Endothelial cell of umbilical vein (primary cell): ENCODE data around the gene MRM1.

Source experiments
- JUN ChIP-seq: IDR thresholded peaks from 2 replicates; pipeline ENCODE4 v1.6.1; 2011; ENCODE audit warnings: borderline replicate concordance, low read depth; ENCODE audit not compliant: insufficient read length, insufficient read depth
- MYC ChIP-seq: IDR thresholded peaks from one replicate; pipeline ENCODE4 v1.6.1; 2011; ENCODE audit warnings: mild to moderate bottlenecking, low read depth, low read length
- POLR2A ChIP-seq: IDR thresholded peaks from 2 replicates; pipeline ENCODE4 v1.6.1; 2012; ENCODE audit warnings: low read depth, mild to moderate bottlenecking, control low read depth, low read length
- POLR2AphosphoS5 ChIP-seq: IDR thresholded peaks from 2 replicates; pipeline ENCODE4 v1.6.1; 2012; ENCODE audit warnings: low read depth, mild to moderate bottlenecking, control low read depth, low read length, moderate library complexity; ENCODE audit not compliant: insufficient read depth
- TF ChIP-seq, protein P1 (sequence below), 2 donors: IDR thresholded peaks; 1 replicate in 1 of 2; 2 replicates in 1 of 2; pipeline ENCODE4 v1.5.1; 2011; ENCODE audit warnings: low read length in 2 of 2, mild to moderate bottlenecking in 2 of 2, moderate library complexity in 2 of 2, control low read depth in 1 of 2, inconsistent platforms in 1 of 2, low read depth in 1 of 2; ENCODE audit not compliant: insufficient read depth in 1 of 2; ENCODE audit errors: extremely low read depth in 1 of 2

- TF ChIP-seq POLR2A (no peak), MYC (no peak), POLR2AphosphoS5 (no peak), JUN (no peak)
- TF ChIP-seq, protein P1, sequence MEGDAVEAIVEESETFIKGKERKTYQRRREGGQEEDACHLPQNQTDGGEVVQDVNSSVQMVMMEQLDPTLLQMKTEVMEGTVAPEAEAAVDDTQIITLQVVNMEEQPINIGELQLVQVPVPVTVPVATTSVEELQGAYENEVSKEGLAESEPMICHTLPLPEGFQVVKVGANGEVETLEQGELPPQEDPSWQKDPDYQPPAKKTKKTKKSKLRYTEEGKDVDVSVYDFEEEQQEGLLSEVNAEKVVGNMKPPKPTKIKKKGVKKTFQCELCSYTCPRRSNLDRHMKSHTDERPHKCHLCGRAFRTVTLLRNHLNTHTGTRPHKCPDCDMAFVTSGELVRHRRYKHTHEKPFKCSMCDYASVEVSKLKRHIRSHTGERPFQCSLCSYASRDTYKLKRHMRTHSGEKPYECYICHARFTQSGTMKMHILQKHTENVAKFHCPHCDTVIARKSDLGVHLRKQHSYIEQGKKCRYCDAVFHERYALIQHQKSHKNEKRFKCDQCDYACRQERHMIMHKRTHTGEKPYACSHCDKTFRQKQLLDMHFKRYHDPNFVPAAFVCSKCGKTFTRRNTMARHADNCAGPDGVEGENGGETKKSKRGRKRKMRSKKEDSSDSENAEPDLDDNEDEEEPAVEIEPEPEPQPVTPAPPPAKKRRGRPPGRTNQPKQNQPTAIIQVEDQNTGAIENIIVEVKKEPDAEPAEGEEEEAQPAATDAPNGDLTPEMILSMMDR (IDR thresholded peaks at IDR 0.05; ENCODE audit: extremely low read depth in 1 of 2, insufficient read depth in 1 of 2, low read depth in 1 of 2, low read length in 2 of 2) = no peak
These were observed 46.3 kb downstream of the MRM1 start for GRCh38 chr17:36647636-36648035.
